Chondrocyte (in vitro differentiated cells): Measurements from ENCODE around the gene RERE. TPM values are rescaled to one million over a fixed set of nuclear protein-coding genes. Genes with fewer than 3 reads are reported as not detected.

Experiments
- DNase-seq: peaks from one replicate; pipeline ENCODE4 v3.0.0; 2021; ENCODE audit warnings: mixed read lengths, low spot score
- H3K27ac Mint-ChIP-seq: one replicate; pipeline ENCODE4 v1.8.0; 2021; ENCODE audit warnings: mild to moderate bottlenecking, moderate library complexity, mixed read lengths; ENCODE audit not compliant: unreplicated experiment
- H3K27me3 Mint-ChIP-seq: 2 replicates; pipeline ENCODE4 v1.8.0; 2021; ENCODE audit warnings: low read depth, mixed read lengths
- H3K36me3 Mint-ChIP-seq: 2 replicates; pipeline ENCODE4 v1.8.0; 2021; ENCODE audit warnings: low read depth, mixed read lengths
- H3K4me1 Mint-ChIP-seq: 2 replicates; pipeline ENCODE4 v1.8.0; 2021; ENCODE audit warnings: low read depth, mild to moderate bottlenecking, mixed read lengths
- H3K4me3 Mint-ChIP-seq: one replicate; pipeline ENCODE4 v1.8.0; 2021; ENCODE audit warnings: mild to moderate bottlenecking, moderate library complexity, mixed read lengths; ENCODE audit not compliant: unreplicated experiment
- H3K9me3 Mint-ChIP-seq: 2 replicates; pipeline ENCODE4 v1.8.0; 2021; ENCODE audit warnings: low read depth, mixed read lengths
- CTCF ChIP-seq: fragments of 200-600 bp; sonication (generic); IDR thresholded peaks from 2 replicates; pipeline ENCODE4 v1.5.0; 2021; ENCODE audit warnings: antibody characterized with exemption, mild to moderate bottlenecking, moderate library complexity
- total RNA-seq: library from RNA; stranded (reverse); gene quantifications from 3 replicates; pipeline ENCODE4 v1.2.1, GENCODE V29; 2021

Gene RERE
- total RNA-seq, 1 donor from 2014 or later, result 64.9 TPM

- Mint-ChIP-seq H3K27ac (peak overlapping the region; percentile 25), H3K9me3 (no peaks in the 10 kb centered on the region), H3K36me3 (peaks cover 3% of the 10 kb centered on the region), H3K4me3 (no peak overlapping the region), H3K27me3 (no peaks in the 10 kb centered on the region), H3K4me1 (no peaks in the 10 kb centered on the region)
- no peak for TF ChIP-seq CTCF
- DNase-seq, result no peak
These were observed 293.7 kb downstream of the RERE start for GRCh38 chr1:8523666-8524206.

DNA sequence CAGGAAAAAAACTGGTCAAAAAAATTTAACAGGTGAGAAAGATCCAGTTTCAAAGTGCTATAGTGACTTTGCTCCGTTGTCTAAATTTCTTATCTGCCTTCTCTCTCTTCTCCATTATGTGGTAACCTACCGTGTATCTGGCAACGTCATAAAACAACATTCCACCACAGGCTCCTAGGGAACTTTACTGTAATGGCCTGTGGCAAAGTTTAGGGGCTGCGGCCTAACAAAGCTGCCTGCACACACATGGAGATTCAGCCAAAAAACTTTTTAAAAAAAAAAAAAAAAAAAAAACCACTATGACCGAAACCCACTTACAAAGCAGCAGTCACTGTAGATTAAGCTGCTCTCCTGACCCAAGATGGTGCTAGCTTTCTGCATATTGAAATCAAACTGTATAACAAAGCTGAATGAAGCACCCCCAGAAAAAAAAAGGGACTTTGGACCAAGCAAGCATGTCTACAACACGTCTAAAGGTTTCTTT is 296.9 kb downstream of the RERE start:
- peaks cover 20% of the 10 kb centered on the region for H3K4me1 Mint-ChIP-seq
- no peak overlapping the region for H3K27ac Mint-ChIP-seq
- no peaks in the 10 kb centered on the region for H3K27me3 Mint-ChIP-seq
- H3K9me3 Mint-ChIP-seq, result no peaks in the 10 kb centered on the region
- DNase-seq, result no peak
- no peak overlapping the region for H3K4me3 Mint-ChIP-seq
- peaks cover 3% of the 10 kb centered on the region for H3K36me3 Mint-ChIP-seq
- TF ChIP-seq CTCF, result no peak

- H3K4me1 Mint-ChIP-seq, result peaks cover 20% of the 10 kb centered on the region
- TF ChIP-seq CTCF, result no peak
- no peak for DNase-seq
- no peak overlapping the region for H3K27ac Mint-ChIP-seq
- no peak overlapping the region for H3K4me3 Mint-ChIP-seq
- no peaks in the 10 kb centered on the region for H3K9me3 Mint-ChIP-seq
- H3K27me3 Mint-ChIP-seq, result no peaks in the 10 kb centered on the region
- H3K36me3 Mint-ChIP-seq, result peaks cover 3% of the 10 kb centered on the region
These were observed 298.3 kb downstream of the RERE start for GRCh38 chr1:8519167-8519566.

GRCh38 chr1:8518490-8518801 is 299.0 kb downstream of the RERE start:
- Mint-ChIP-seq H3K9me3 (no peaks in the 10 kb centered on the region), H3K4me1 (peaks cover 20% of the 10 kb centered on the region), H3K27ac (peak overlapping the region; percentile 90), H3K4me3 (no peak overlapping the region), H3K36me3 (peaks cover 3% of the 10 kb centered on the region), H3K27me3 (no peaks in the 10 kb centered on the region)
- no peak for DNase-seq
- no peak for TF ChIP-seq CTCF

DNA sequence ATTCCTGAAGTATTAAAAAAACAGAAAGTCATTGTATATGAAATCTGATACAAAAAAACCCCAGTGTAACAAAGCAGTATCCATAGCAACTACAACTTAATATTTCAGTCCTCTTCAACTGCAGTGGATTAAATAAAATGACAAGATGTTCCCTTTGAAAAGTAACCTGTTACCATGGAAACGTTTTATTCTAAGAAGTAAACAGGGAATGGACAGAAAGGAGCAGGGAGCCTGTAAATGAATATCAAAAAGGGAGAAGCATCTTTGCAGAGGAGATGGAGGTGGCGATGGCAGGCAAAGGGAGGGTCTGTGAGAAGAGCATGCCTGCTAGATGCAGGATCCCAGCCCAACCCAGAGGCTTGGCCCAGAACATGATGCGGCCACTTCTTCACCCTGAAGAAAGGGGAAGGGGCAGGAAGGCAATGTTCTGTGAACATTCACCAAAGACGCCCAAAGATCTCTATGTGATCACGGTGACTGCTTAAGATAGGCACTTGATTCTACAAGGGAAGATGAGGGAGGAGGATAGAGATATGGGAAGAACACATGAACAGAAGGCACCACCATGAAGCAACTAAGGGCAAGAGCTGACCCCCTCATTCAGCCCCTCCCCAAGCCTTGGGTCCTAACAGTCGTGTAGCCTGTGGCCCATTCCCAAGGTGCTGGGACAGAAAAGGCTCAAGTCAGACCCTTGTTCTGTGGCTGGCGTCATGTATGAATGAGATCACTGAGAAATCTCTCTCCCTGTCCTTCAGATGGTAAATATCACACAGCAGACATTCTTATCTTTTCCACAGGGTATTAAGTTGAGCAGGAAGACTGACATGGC is 299.6 kb downstream of the RERE start:
- peaks cover 3% of the 10 kb centered on the region for H3K36me3 Mint-ChIP-seq
- H3K27ac Mint-ChIP-seq, result peak overlapping the region; percentile 90
- no peak overlapping the region for H3K4me3 Mint-ChIP-seq
- H3K9me3 Mint-ChIP-seq, result no peaks in the 10 kb centered on the region
- H3K4me1 Mint-ChIP-seq, result peaks cover 20% of the 10 kb centered on the region
- TF ChIP-seq CTCF, result no peak
- no peaks in the 10 kb centered on the region for H3K27me3 Mint-ChIP-seq
- no peak for DNase-seq
